RWPE1 (cell line): ENCODE data around the gene FSD1.

Experiments
- CTCF ChIA-PET: fragments of 350-600 bp; sonication (Branson Sonifier 250); formaldehyde crosslinking; extraction: SDS; loops from one replicate; lab custom pipeline; 2021; lab: Yijun Ruan, JAX
- POLR2A ChIA-PET: fragments of 400-600 bp; formaldehyde crosslinking; extraction: SDS; loops from one replicate; lab custom pipeline; 2020; ENCODE audit warnings: antibody characterized with exemption; ENCODE audit not compliant: low non-redundant PET; lab: Yijun Ruan, JAX
- DNase-seq: peaks from one replicate; pipeline ENCODE4 v3.0.0; 2012; ENCODE audit warnings: low spot score
- H3K27ac ChIP-seq: fragments of 450-650 bp; 2 replicates; pipeline ENCODE4 v1.5.1; 2017
- CTCF ChIP-seq: fragments of 450-650 bp; conservative IDR thresholded peaks from 2 replicates; pipeline ENCODE4 v1.5.1; 2017; ENCODE audit warnings: low read depth, mild to moderate bottlenecking

FSD1 gene

GRCh38 chr19:4294389-4294788, 10.0 kb upstream of the FSD1 start:
- H3K27ac ChIP-seq = no peak overlapping the region
- POLR2A ChIA-PET = no interaction called here
- CTCF ChIA-PET = interaction anchor here (0.6 kb wide), 1 partner anchor 27 kb away, joined by 3 read pairs; no protein-coding TSS in a partner anchor
- DNase-seq = no peak
- TF ChIP-seq CTCF = no peak

- ChIA-PET CTCF (no interaction called here), POLR2A (interaction anchor here (0.6 to 0.7 kb wide), 2 partner anchors 160 to 1409 kb away, joined by 3 read pairs; no protein-coding TSS in a partner anchor)
- no peak for DNase-seq
- H3K27ac ChIP-seq = no peak overlapping the region
- no peak for TF ChIP-seq CTCF
Observed at GRCh38 chr19:4295972-4296771, 8.2 kb upstream of the FSD1 start.

- CTCF ChIA-PET = no interaction called here
- no peak for TF ChIP-seq CTCF
- no peak for DNase-seq
- POLR2A ChIA-PET = no interaction called here
- H3K27ac ChIP-seq = no peak overlapping the region
Observed at GRCh38 chr19:4297901-4298809, 6.2 kb upstream of the FSD1 start.

- DNase-seq = no peak
- ChIA-PET POLR2A (no interaction called here), CTCF (no interaction called here)
Observed at GRCh38 chr19:4298810-4299550, 5.4 kb upstream of the FSD1 start.

GRCh38 chr19:4300589-4300988, 3.8 kb upstream of the FSD1 start:
- no peak overlapping the region for H3K27ac ChIP-seq
- no peak for DNase-seq
- ChIA-PET POLR2A (no interaction called here), CTCF (no interaction called here)
- TF ChIP-seq CTCF = no peak

More at GRCh38 chr19:4298810-4299550, 5.4 kb upstream of the FSD1 start:
- H3K27ac ChIP-seq = no peak overlapping the region
- TF ChIP-seq CTCF = no peak
